Measurements from ENCODE around the gene OPCML.

Gene OPCML

GRCh38 chr11:132639986-132640385, 892.3 kb downstream of the OPCML start:
- no peak overlapping the region for H3K27ac ChIP-seq (ENCODE audit: low read length)
- H3K9me3 ChIP-seq (ENCODE audit: control insufficient read depth in 2 of 2, low read length in 2 of 2) = no peaks in the 10 kb centered on the region
- H3K4me3 ChIP-seq (ENCODE audit: low read length in 2 of 2) = no peak overlapping the region
- no peak overlapping the region for H3K9ac ChIP-seq (ENCODE audit: low read length in 2 of 2)
- peaks cover 0 to 3% of the 10 kb centered on the region in 2 donors for H3K27me3 ChIP-seq (ENCODE audit: control insufficient read depth in 1 of 2, insufficient read depth in 2 of 2, low read length in 2 of 2)
- no peaks in the 10 kb centered on the region for H3K4me1 ChIP-seq (ENCODE audit: control insufficient read depth, insufficient read depth, low read length)
- H3K36me3 ChIP-seq (ENCODE audit: control insufficient read depth in 2 of 2, insufficient read depth in 2 of 2, low read length in 2 of 2) = no peaks in the 10 kb centered on the region

GRCh38 chr11:132639403-132639802, 892.9 kb downstream of the OPCML start:
- Histone ChIP-seq H3K27me3 (ENCODE audit: control insufficient read depth in 1 of 2, insufficient read depth in 2 of 2, low read length in 2 of 2) (peaks cover 0 to 3% of the 10 kb centered on the region in 2 donors), H3K9ac (ENCODE audit: low read length in 2 of 2) (no peak overlapping the region), H3K27ac (ENCODE audit: low read length) (no peak overlapping the region), H3K4me1 (ENCODE audit: control insufficient read depth, insufficient read depth, low read length) (no peaks in the 10 kb centered on the region), H3K4me3 (ENCODE audit: low read length in 2 of 2) (no peak overlapping the region), H3K9me3 (ENCODE audit: control insufficient read depth in 2 of 2, low read length in 2 of 2) (no peaks in the 10 kb centered on the region), H3K36me3 (ENCODE audit: control insufficient read depth in 2 of 2, insufficient read depth in 2 of 2, low read length in 2 of 2) (no peaks in the 10 kb centered on the region)

GRCh38 chr11:132638423-132638822, 893.9 kb downstream of the OPCML start:
- no peak overlapping the region for H3K9ac ChIP-seq (ENCODE audit: low read length in 2 of 2)
- no peaks in the 10 kb centered on the region for H3K9me3 ChIP-seq (ENCODE audit: control insufficient read depth in 2 of 2, low read length in 2 of 2)
- H3K36me3 ChIP-seq (ENCODE audit: control insufficient read depth in 2 of 2, insufficient read depth in 2 of 2, low read length in 2 of 2) = no peaks in the 10 kb centered on the region
- peaks cover 0 to 3% of the 10 kb centered on the region in 2 donors for H3K27me3 ChIP-seq (ENCODE audit: control insufficient read depth in 1 of 2, insufficient read depth in 2 of 2, low read length in 2 of 2)
- no peak overlapping the region for H3K27ac ChIP-seq (ENCODE audit: low read length)
- H3K4me1 ChIP-seq (ENCODE audit: control insufficient read depth, insufficient read depth, low read length) = no peaks in the 10 kb centered on the region
- H3K4me3 ChIP-seq (ENCODE audit: low read length in 2 of 2) = no peak overlapping the region

GRCh38 chr11:132636523-132636922, 895.8 kb downstream of the OPCML start:
- Histone ChIP-seq H3K27ac (ENCODE audit: low read length) (no peak overlapping the region), H3K9ac (ENCODE audit: low read length in 2 of 2) (no peak overlapping the region), H3K4me1 (ENCODE audit: control insufficient read depth, insufficient read depth, low read length) (no peaks in the 10 kb centered on the region), H3K27me3 (ENCODE audit: control insufficient read depth in 1 of 2, insufficient read depth in 2 of 2, low read length in 2 of 2) (no peaks in the 10 kb centered on the region), H3K9me3 (ENCODE audit: control insufficient read depth in 2 of 2, low read length in 2 of 2) (no peaks in the 10 kb centered on the region), H3K4me3 (ENCODE audit: low read length in 2 of 2) (no peak overlapping the region), H3K36me3 (ENCODE audit: control insufficient read depth in 2 of 2, insufficient read depth in 2 of 2, low read length in 2 of 2) (no peaks in the 10 kb centered on the region)

- no peak overlapping the region for H3K9ac ChIP-seq (ENCODE audit: low read length in 2 of 2)
- H3K9me3 ChIP-seq (ENCODE audit: control insufficient read depth in 2 of 2, low read length in 2 of 2) = no peaks in the 10 kb centered on the region
- H3K27me3 ChIP-seq (ENCODE audit: control insufficient read depth in 1 of 2, insufficient read depth in 2 of 2, low read length in 2 of 2) = no peaks in the 10 kb centered on the region
- H3K4me3 ChIP-seq (ENCODE audit: low read length in 2 of 2) = no peak overlapping the region
- no peaks in the 10 kb centered on the region for H3K36me3 ChIP-seq (ENCODE audit: control insufficient read depth in 2 of 2, insufficient read depth in 2 of 2, low read length in 2 of 2)
- H3K27ac ChIP-seq (ENCODE audit: low read length) = no peak overlapping the region
- H3K4me1 ChIP-seq (ENCODE audit: control insufficient read depth, insufficient read depth, low read length) = no peaks in the 10 kb centered on the region
Measured at GRCh38 chr11:132632641-132633124, 899.6 kb downstream of the OPCML start.

- Histone ChIP-seq H3K9ac (ENCODE audit: low read length in 2 of 2) (no peak overlapping the region), H3K27ac (ENCODE audit: low read length) (no peak overlapping the region), H3K9me3 (ENCODE audit: control insufficient read depth in 2 of 2, low read length in 2 of 2) (no peaks in the 10 kb centered on the region), H3K4me1 (ENCODE audit: control insufficient read depth, insufficient read depth, low read length) (no peaks in the 10 kb centered on the region), H3K4me3 (ENCODE audit: low read length in 2 of 2) (no peak overlapping the region), H3K36me3 (ENCODE audit: control insufficient read depth in 2 of 2, insufficient read depth in 2 of 2, low read length in 2 of 2) (no peaks in the 10 kb centered on the region), H3K27me3 (ENCODE audit: control insufficient read depth in 1 of 2, insufficient read depth in 2 of 2, low read length in 2 of 2) (no peaks in the 10 kb centered on the region)
Measured at GRCh38 chr11:132631989-132632388, 900.3 kb downstream of the OPCML start.

- H3K27ac ChIP-seq (ENCODE audit: low read length) = no peak overlapping the region
- no peak overlapping the region for H3K4me3 ChIP-seq (ENCODE audit: low read length in 2 of 2)
- no peak overlapping the region for H3K9ac ChIP-seq (ENCODE audit: low read length in 2 of 2)
Measured at GRCh38 chr11:132627981-132628380, 904.3 kb downstream of the OPCML start.

GRCh38 chr11:132626446-132626845, 905.9 kb downstream of the OPCML start:
- H3K9ac ChIP-seq (ENCODE audit: low read length in 2 of 2) = no peak overlapping the region
- H3K4me3 ChIP-seq (ENCODE audit: low read length in 2 of 2) = no peak overlapping the region
- H3K27ac ChIP-seq (ENCODE audit: low read length) = no peak overlapping the region
- no peaks in the 10 kb centered on the region for H3K36me3 ChIP-seq (ENCODE audit: control insufficient read depth in 2 of 2, insufficient read depth in 2 of 2, low read length in 2 of 2)
- H3K4me1 ChIP-seq (ENCODE audit: control insufficient read depth, insufficient read depth, low read length) = no peaks in the 10 kb centered on the region
- H3K9me3 ChIP-seq (ENCODE audit: control insufficient read depth in 2 of 2, low read length in 2 of 2) = no peaks in the 10 kb centered on the region
- no peaks in the 10 kb centered on the region for H3K27me3 ChIP-seq (ENCODE audit: control insufficient read depth in 1 of 2, insufficient read depth in 2 of 2, low read length in 2 of 2)

More at GRCh38 chr11:132627981-132628380, 904.3 kb downstream of the OPCML start:
- no peaks in the 10 kb centered on the region for H3K9me3 ChIP-seq (ENCODE audit: control insufficient read depth in 2 of 2, low read length in 2 of 2)
- H3K36me3 ChIP-seq (ENCODE audit: control insufficient read depth in 2 of 2, insufficient read depth in 2 of 2, low read length in 2 of 2) = no peaks in the 10 kb centered on the region
- no peaks in the 10 kb centered on the region for H3K27me3 ChIP-seq (ENCODE audit: control insufficient read depth in 1 of 2, insufficient read depth in 2 of 2, low read length in 2 of 2)
- no peaks in the 10 kb centered on the region for H3K4me1 ChIP-seq (ENCODE audit: control insufficient read depth, insufficient read depth, low read length)

GRCh38 chr11:132623511-132623910, 908.8 kb downstream of the OPCML start:
- Histone ChIP-seq H3K4me1 (ENCODE audit: control insufficient read depth, insufficient read depth, low read length) (no peaks in the 10 kb centered on the region), H3K4me3 (ENCODE audit: low read length in 2 of 2) (no peak overlapping the region), H3K9ac (ENCODE audit: low read length in 2 of 2) (no peak overlapping the region), H3K27ac (ENCODE audit: low read length) (no peak overlapping the region), H3K27me3 (ENCODE audit: control insufficient read depth in 1 of 2, insufficient read depth in 2 of 2, low read length in 2 of 2) (no peaks in the 10 kb centered on the region), H3K36me3 (ENCODE audit: control insufficient read depth in 2 of 2, insufficient read depth in 2 of 2, low read length in 2 of 2) (no peaks in the 10 kb centered on the region), H3K9me3 (ENCODE audit: control insufficient read depth in 2 of 2, low read length in 2 of 2) (no peaks in the 10 kb centered on the region)

- Histone ChIP-seq H3K27ac (ENCODE audit: low read length) (no peak overlapping the region), H3K36me3 (ENCODE audit: control insufficient read depth in 2 of 2, insufficient read depth in 2 of 2, low read length in 2 of 2) (no peaks in the 10 kb centered on the region), H3K27me3 (ENCODE audit: control insufficient read depth in 1 of 2, insufficient read depth in 2 of 2, low read length in 2 of 2) (no peaks in the 10 kb centered on the region), H3K4me1 (ENCODE audit: control insufficient read depth, insufficient read depth, low read length) (no peaks in the 10 kb centered on the region), H3K9ac (ENCODE audit: low read length in 2 of 2) (no peak overlapping the region), H3K4me3 (ENCODE audit: low read length in 2 of 2) (no peak overlapping the region), H3K9me3 (ENCODE audit: control insufficient read depth in 2 of 2, low read length in 2 of 2) (no peaks in the 10 kb centered on the region)
Measured at GRCh38 chr11:132621976-132622580, 910.2 kb downstream of the OPCML start.

- Histone ChIP-seq H3K27me3 (ENCODE audit: control insufficient read depth in 1 of 2, insufficient read depth in 2 of 2, low read length in 2 of 2) (no peaks in the 10 kb centered on the region), H3K27ac (ENCODE audit: low read length) (no peak overlapping the region), H3K9me3 (ENCODE audit: control insufficient read depth in 2 of 2, low read length in 2 of 2) (no peaks in the 10 kb centered on the region), H3K9ac (ENCODE audit: low read length in 2 of 2) (no peak overlapping the region), H3K36me3 (ENCODE audit: control insufficient read depth in 2 of 2, insufficient read depth in 2 of 2, low read length in 2 of 2) (no peaks in the 10 kb centered on the region), H3K4me1 (ENCODE audit: control insufficient read depth, insufficient read depth, low read length) (no peaks in the 10 kb centered on the region), H3K4me3 (ENCODE audit: low read length in 2 of 2) (no peak overlapping the region)
Measured at GRCh38 chr11:132620423-132620822, 911.9 kb downstream of the OPCML start.

Measured in stomach smooth muscle (tissue), 2 donors.